ENCODE data around the gene RPL6. TPM values are rescaled to one million over a fixed set of nuclear protein-coding genes. Genes with fewer than 3 reads are reported as not detected.
"Not testable (repeated sequence)": the region's sequence is repeated elsewhere in the genome, so short reads cannot be mapped to it uniquely, and the experiment has no call there.

RPL6 gene
- total RNA-seq, 1 experiment from 2014 or later = 872 TPM

- peak; percentile 76 for DNase-seq (ENCODE audit: low spot score)
Observed at GRCh38 chr12:112419297-112420133, 10.1 kb upstream of the RPL6 start.

- peak; percentile 77 for DNase-seq (ENCODE audit: low spot score)
Observed at GRCh38 chr12:112418608-112419296, 9.3 kb upstream of the RPL6 start, which contains the start of gene PTPN11. Gene PTPN11 (plus strand): TSS chr12:112418947. CDS start chr12:112419112, 165 bp downstream.

GRCh38 chr12:112418273-112418607 is 8.8 kb upstream of the RPL6 start:
- no peak for DNase-seq (ENCODE audit: low spot score)

GRCh38 chr12:112415457-112415856 is 6.1 kb upstream of the RPL6 start:
- DNase-seq (ENCODE audit: low spot score) = not testable (repeated sequence)

- DNase-seq (ENCODE audit: low spot score) = no peak
Observed at GRCh38 chr12:112413855-112414625, 4.6 kb upstream of the RPL6 start.

- no peak for DNase-seq (ENCODE audit: low spot score)
Observed at GRCh38 chr12:112409906-112410244, 470 bp upstream of the RPL6 start.

GRCh38 chr12:112408621-112409020 is 784 bp downstream of the RPL6 start:
- no peak for DNase-seq (ENCODE audit: low spot score)

- DNase-seq (ENCODE audit: low spot score) = not testable (repeated sequence)
Observed at GRCh38 chr12:112407683-112408082, 1.7 kb downstream of the RPL6 start.

- DNase-seq (ENCODE audit: low spot score) = no peak
Observed at GRCh38 chr12:112406519-112407488, 2.6 kb downstream of the RPL6 start.

- no peak for DNase-seq (ENCODE audit: low spot score)
Observed at GRCh38 chr12:112401903-112402498, 7.4 kb downstream of the RPL6 start.

GRCh38 chr12:112401054-112401453 is 8.4 kb downstream of the RPL6 start:
- no peak for DNase-seq (ENCODE audit: low spot score)

GRCh38 chr12:112393328-112393727 is 16.1 kb downstream of the RPL6 start:
- DNase-seq (ENCODE audit: low spot score) = no peak

- not testable (repeated sequence) for DNase-seq (ENCODE audit: low spot score)
Observed at GRCh38 chr12:112389922-112390654, 19.3 kb downstream of the RPL6 start.

- no peak for DNase-seq (ENCODE audit: low spot score)
Observed at GRCh38 chr12:112389228-112389627, 20.2 kb downstream of the RPL6 start.

GRCh38 chr12:112386726-112387125 is 22.7 kb downstream of the RPL6 start:
- no peak for DNase-seq (ENCODE audit: low spot score)

GRCh38 chr12:112382866-112383265 is 26.5 kb downstream of the RPL6 start:
- no peak for DNase-seq (ENCODE audit: low spot score)

- DNase-seq (ENCODE audit: low spot score) = peak; percentile 92
Observed at GRCh38 chr12:112381883-112382796, 27.3 kb downstream of the RPL6 start, which contains the start of gene HECTD4. Gene HECTD4 (minus strand): TSS chr12:112382431. CDS start chr12:112382128, 303 bp downstream.

- DNase-seq (ENCODE audit: low spot score) = peak; percentile 28
Observed at GRCh38 chr12:112381406-112381882, 28.0 kb downstream of the RPL6 start.

Data from HT-29 (cell line).